Activated naive CD4-positive, alpha-beta T cell treated with anti-CD3 and anti-CD28 coated beads, Interleukin-2, amount 10 ng/mL, durations not matched to agents 7 days and 5 days (primary cell): ENCODE data around the gene NAA80.
"Not testable (repeated sequence)": the region's sequence is repeated elsewhere in the genome, so short reads cannot be mapped to it uniquely, and the experiment has no call there.

ENCODE experiments used
- CTCF ChIA-PET: fragments of 350-600 bp; sonication (Branson Sonifier 250); formaldehyde crosslinking; loops from one replicate; lab custom pipeline; 2021; ENCODE audit warnings: antibody characterized with exemption; lab: Charles Lee
- DNase-seq: peaks from one replicate; pipeline ENCODE4 v3.0.0-alpha.2; 2020
- H3K27ac Mint-ChIP-seq: one replicate; pipeline ENCODE4 v1.8.0; 2021; ENCODE audit warnings: mild to moderate bottlenecking, moderate library complexity, mixed read lengths
- H3K27me3 Mint-ChIP-seq: one replicate; pipeline ENCODE4 v1.8.0; 2021; ENCODE audit warnings: mild to moderate bottlenecking, mixed read lengths
- H3K36me3 Mint-ChIP-seq: one replicate; pipeline ENCODE4 v1.8.0; 2021; ENCODE audit warnings: mixed read lengths
- H3K4me1 Mint-ChIP-seq: one replicate; pipeline ENCODE4 v1.8.0; 2021; ENCODE audit warnings: mixed read lengths
- H3K4me3 Mint-ChIP-seq: one replicate; pipeline ENCODE4 v1.8.0; 2021; ENCODE audit warnings: mild to moderate bottlenecking, moderate library complexity, mixed read lengths
- H3K9me3 Mint-ChIP-seq: one replicate; pipeline ENCODE4 v1.8.0; 2021; ENCODE audit warnings: mixed read lengths

Gene NAA80

DNA sequence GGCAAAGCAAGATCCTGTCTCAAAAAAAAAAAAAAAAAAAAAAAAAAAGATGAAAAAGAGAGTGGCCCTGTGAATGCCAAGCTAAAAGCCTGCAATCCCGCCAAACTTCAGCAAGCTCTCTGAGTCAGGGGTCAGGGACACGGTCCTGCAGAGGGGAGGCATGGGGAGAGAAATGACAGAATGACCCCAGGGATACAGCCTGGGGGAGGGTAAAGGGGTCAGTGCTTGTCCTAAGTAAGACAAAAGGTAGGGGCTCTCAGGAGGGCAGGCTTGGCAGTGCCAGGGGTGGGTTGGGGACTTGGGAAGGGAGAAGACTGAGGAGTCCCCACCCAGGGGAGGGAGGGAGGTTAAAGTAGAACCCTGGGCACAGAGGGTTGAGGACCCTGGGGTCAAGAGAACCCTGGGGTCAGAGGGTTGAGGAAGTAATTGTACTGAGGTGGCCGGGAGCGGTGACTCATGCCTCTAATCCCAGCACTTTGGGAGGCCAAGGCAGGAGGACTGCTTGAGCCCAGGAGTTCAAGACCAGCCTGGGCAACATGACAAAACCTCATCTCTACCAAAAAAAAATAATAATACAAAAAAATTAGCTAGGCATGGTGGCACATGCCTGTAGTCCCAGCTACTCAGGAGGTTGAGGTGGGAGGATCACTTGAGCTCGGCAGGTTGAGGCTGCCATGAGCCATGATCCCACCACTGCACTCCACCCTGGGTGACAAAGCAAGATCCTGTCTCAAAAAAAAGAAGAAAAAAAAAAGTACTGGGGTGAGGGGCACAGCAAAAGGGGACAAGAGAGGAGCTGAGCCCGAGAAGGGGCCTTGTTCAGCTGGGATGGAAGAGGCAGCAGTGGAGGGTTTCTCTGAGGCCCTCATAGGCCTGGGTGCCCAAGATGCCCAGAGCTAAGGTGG is 35.5 kb downstream of the NAA80 start:
- Mint-ChIP-seq H3K9me3 (no peaks in the 10 kb centered on the region), H3K27me3 (peaks cover 48% of the 10 kb centered on the region), H3K27ac (peak overlapping the region; percentile 28), H3K4me1 (peaks cover 10% of the 10 kb centered on the region), H3K4me3 (no peak overlapping the region), H3K36me3 (peaks cover 3% of the 10 kb centered on the region)
- CTCF ChIA-PET = interaction anchor here (0.6 to 1.7 kb wide), 4 partner anchors 15 to 69 kb away, joined by 3 to 7 read pairs (median 4); partner anchors contain the start of gene GNAI2
- DNase-seq = no peak

DNA sequence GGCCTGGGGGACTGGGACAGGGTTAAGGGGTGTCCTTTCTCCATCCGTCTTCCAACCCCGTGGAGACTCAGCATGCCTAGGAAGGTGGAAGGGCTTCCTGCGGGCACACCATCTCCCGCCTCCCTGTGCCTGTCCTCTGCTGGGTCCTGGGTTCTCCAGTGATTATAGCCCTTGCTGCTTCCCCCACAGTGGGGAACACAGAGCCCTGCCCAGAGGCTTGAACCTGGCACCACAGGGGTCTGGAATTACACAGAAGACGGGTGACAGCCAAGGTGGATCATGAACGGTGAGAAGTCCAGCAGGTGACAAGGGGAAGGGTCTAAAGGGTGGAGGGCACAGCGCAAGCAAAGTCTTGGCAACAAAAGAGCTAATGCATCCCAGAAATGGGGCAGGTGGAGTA is 36.4 kb downstream of the NAA80 start:
- H3K36me3 Mint-ChIP-seq = peaks cover 11% of the 10 kb centered on the region
- peaks cover 39% of the 10 kb centered on the region for H3K27me3 Mint-ChIP-seq
- no peaks in the 10 kb centered on the region for H3K9me3 Mint-ChIP-seq
- no peak overlapping the region for H3K27ac Mint-ChIP-seq
- CTCF ChIA-PET = interaction anchor here (0.8 to 0.9 kb wide), 3 partner anchors 12 to 68 kb away, joined by 5 to 7 read pairs (median 5); no protein-coding TSS in a partner anchor
- H3K4me3 Mint-ChIP-seq = no peak overlapping the region
- DNase-seq = no peak
- H3K4me1 Mint-ChIP-seq = peaks cover 10% of the 10 kb centered on the region

GRCh38 chr3:50262200-50262599 is 37.0 kb downstream of the NAA80 start:
- H3K9me3 Mint-ChIP-seq, DNase-seq, H3K27ac Mint-ChIP-seq, H3K4me3 Mint-ChIP-seq, H3K4me1 Mint-ChIP-seq: not testable (repeated sequence)
- CTCF ChIA-PET = interaction anchor here (0.9 to 1.3 kb wide), 2 partner anchors 12 to 16 kb away, joined by 4 to 5 read pairs; no protein-coding TSS in a partner anchor
- Mint-ChIP-seq H3K36me3 (peaks cover 16% of the 10 kb centered on the region), H3K27me3 (peaks cover 33% of the 10 kb centered on the region)

GRCh38 chr3:50261505-50261904 is 37.7 kb downstream of the NAA80 start:
- Mint-ChIP-seq H3K9me3 (no peaks in the 10 kb centered on the region), H3K27me3 (peaks cover 26% of the 10 kb centered on the region), H3K4me3 (no peak overlapping the region), H3K36me3 (peaks cover 23% of the 10 kb centered on the region), H3K27ac (no peak overlapping the region), H3K4me1 (peaks cover 10% of the 10 kb centered on the region)
- DNase-seq = no peak
- CTCF ChIA-PET = interaction anchor here (0.7 to 1.3 kb wide), 2 partner anchors 15 to 67 kb away, joined by 3 to 4 read pairs; no protein-coding TSS in a partner anchor

DNA sequence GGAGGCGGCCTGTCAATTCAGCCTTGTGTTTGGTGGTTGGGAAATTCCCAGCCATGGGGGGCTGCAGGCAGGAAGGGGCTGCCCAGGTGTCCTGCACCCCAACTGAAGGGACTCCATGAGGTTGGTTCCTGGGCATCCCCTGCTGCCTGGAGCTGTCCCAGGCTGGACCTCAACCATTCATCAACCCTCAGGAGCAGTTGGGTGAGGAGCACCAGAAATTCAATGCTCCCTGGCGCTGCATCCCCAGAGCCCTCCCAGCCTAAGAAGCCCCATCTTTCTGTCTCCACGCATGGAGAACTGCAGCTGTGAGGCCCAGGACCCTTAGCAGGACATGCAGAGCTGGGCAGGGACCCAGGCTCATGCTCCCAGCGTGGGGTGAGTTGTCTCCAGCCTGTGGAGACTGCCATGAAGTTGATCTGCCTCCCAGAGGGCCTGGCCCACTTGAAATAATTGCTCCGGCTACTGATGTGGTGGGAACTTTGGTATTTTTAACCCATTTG is 38.2 kb downstream of the NAA80 start:
- CTCF ChIA-PET = interaction anchor here (0.7 to 1.3 kb wide), 4 partner anchors 11 to 66 kb away, joined by 3 to 4 read pairs (median 3); no protein-coding TSS in a partner anchor
- Mint-ChIP-seq H3K27me3 (peaks cover 21% of the 10 kb centered on the region), H3K36me3 (peaks cover 28% of the 10 kb centered on the region), H3K9me3 (no peaks in the 10 kb centered on the region), H3K27ac (no peak overlapping the region), H3K4me3 (no peak overlapping the region), H3K4me1 (peaks cover 10% of the 10 kb centered on the region)
- DNase-seq = no peak

DNA sequence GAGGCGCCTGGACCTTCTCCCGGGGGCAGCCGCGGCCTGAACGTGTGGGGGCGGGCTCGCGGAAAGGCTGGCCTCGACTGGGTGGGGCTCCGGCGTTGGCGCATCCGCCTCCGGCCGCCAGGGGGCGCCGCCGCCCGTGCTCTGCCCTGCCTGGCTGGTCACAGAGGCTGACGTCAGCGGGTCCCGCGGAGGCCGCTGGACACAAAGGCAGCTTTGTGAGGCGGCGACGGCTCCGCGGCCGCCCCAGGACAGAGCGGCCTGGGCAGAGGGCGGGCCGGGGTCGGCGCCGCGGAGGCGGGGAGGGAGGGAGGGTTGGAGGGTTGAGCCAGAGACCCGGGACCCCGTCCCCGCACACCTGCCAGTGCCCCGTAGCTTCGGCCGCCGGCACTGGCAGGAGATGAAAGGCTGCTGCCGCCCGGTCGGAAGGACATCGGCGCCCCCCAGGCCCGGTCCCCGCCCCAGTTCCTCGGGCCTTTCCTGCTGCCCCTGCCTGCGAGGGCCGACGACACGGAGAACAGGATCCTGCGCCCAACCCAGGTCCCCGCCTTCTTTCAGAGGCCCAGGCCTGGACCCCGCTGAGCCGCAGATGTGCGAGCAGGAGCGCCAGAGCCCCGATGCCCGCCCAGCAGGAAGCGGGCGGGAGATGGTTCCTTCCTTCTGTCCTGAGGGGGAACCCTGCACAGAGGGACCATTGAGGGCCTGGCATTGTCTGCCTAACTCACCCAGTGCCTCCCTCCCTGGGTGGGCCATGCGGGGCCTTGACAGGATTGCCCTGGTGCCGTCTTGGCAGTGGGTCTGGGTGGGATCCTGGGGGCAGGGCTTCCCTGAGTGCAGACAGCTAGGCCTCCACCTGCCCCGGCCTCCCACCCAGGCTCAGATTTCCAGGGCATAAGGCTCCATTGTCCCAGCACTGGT is 38.9 kb downstream of the NAA80 start:
- H3K9me3 Mint-ChIP-seq = no peaks in the 10 kb centered on the region
- H3K36me3 Mint-ChIP-seq = peaks cover 28% of the 10 kb centered on the region
- H3K27me3 Mint-ChIP-seq = peaks cover 14% of the 10 kb centered on the region
- peak overlapping the region; percentile 55 for H3K27ac Mint-ChIP-seq
- peaks cover 10% of the 10 kb centered on the region for H3K4me1 Mint-ChIP-seq
- peak; percentile 89 for DNase-seq
- H3K4me3 Mint-ChIP-seq = peak overlapping the region; percentile 66
- CTCF ChIA-PET = interaction anchor here (0.7 to 2.4 kb wide), 7 partner anchors 9 to 536 kb away, joined by 3 to 23 read pairs (median 3); partner anchors contain the start of gene SEMA3B

GRCh38 chr3:50259432-50260026 is 39.7 kb downstream of the NAA80 start:
- Mint-ChIP-seq H3K36me3 (peaks cover 30% of the 10 kb centered on the region), H3K27ac (peak overlapping the region; percentile 55), H3K27me3 (peaks cover 9% of the 10 kb centered on the region), H3K4me3 (peak overlapping the region; percentile 66), H3K9me3 (no peaks in the 10 kb centered on the region), H3K4me1 (peaks cover 10% of the 10 kb centered on the region)
- CTCF ChIA-PET = interaction anchor here (0.7 to 2.4 kb wide), 9 partner anchors 9 to 535 kb away, joined by 3 to 23 read pairs (median 3); partner anchors contain the start of gene SEMA3B
- DNase-seq = peak; percentile 19

GRCh38 chr3:50258979-50259378 is 40.2 kb downstream of the NAA80 start:
- Mint-ChIP-seq H3K27ac (no peak overlapping the region), H3K4me1 (peaks cover 10% of the 10 kb centered on the region), H3K4me3 (no peak overlapping the region), H3K27me3 (peaks cover 5% of the 10 kb centered on the region), H3K9me3 (no peaks in the 10 kb centered on the region), H3K36me3 (peaks cover 33% of the 10 kb centered on the region)
- DNase-seq = no peak
- CTCF ChIA-PET = interaction anchor here (0.7 to 2.4 kb wide), 9 partner anchors 9 to 67 kb away, joined by 3 to 23 read pairs (median 3); partner anchors contain the start of gene SEMA3B

- no peak overlapping the region for H3K27ac Mint-ChIP-seq
- no peak overlapping the region for H3K4me3 Mint-ChIP-seq
- H3K36me3 Mint-ChIP-seq = peaks cover 42% of the 10 kb centered on the region
- H3K27me3 Mint-ChIP-seq = peaks cover 4% of the 10 kb centered on the region
- H3K9me3 Mint-ChIP-seq = no peaks in the 10 kb centered on the region
- DNase-seq = no peak
- CTCF ChIA-PET = interaction anchor here (0.9 to 2.4 kb wide), 10 partner anchors 8 to 66 kb away, joined by 3 to 23 read pairs (median 3); no protein-coding TSS in a partner anchor
- H3K4me1 Mint-ChIP-seq = peaks cover 10% of the 10 kb centered on the region
Measured at GRCh38 chr3:50258029-50258680, 41.0 kb downstream of the NAA80 start.

- peak; percentile 64 for DNase-seq
- CTCF ChIA-PET = interaction anchor here (0.5 to 3.1 kb wide), 9 partner anchors 10 to 67 kb away, joined by 3 to 20 read pairs (median 3); no protein-coding TSS in a partner anchor
- H3K27me3 Mint-ChIP-seq = no peaks in the 10 kb centered on the region
- no peak overlapping the region for H3K27ac Mint-ChIP-seq
- peaks cover 44% of the 10 kb centered on the region for H3K36me3 Mint-ChIP-seq
- no peak overlapping the region for H3K4me3 Mint-ChIP-seq
- H3K4me1 Mint-ChIP-seq = peaks cover 10% of the 10 kb centered on the region
- no peaks in the 10 kb centered on the region for H3K9me3 Mint-ChIP-seq
Measured at GRCh38 chr3:50256978-50257890, 42.0 kb downstream of the NAA80 start.

DNA sequence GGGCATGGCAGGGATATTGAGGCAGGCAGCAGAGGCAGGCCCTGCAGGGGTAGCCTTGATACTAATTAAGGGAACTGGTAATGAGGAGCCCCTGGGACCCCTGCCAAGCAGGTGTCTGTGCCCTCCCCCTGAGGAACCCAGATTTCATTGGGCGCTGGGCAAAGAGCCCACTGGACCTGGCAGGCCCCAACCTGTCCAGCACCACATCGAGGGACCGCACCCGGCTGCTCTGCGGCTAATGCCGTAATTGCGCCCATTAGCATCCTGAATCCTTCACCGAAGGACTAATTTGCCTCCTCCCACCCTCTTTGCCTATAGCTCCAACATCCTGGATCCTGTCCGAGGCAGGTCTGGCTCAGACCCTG is 44.0 kb downstream of the NAA80 start:
- Mint-ChIP-seq H3K4me1 (peaks cover 13% of the 10 kb centered on the region), H3K9me3 (no peaks in the 10 kb centered on the region), H3K27ac (no peak overlapping the region), H3K27me3 (no peaks in the 10 kb centered on the region), H3K4me3 (no peak overlapping the region), H3K36me3 (peaks cover 51% of the 10 kb centered on the region)
- no peak for DNase-seq
- CTCF ChIA-PET = interaction anchor here (0.6 to 3.1 kb wide), 5 partner anchors 9 to 28 kb away, joined by 3 to 20 read pairs (median 4); no protein-coding TSS in a partner anchor
